Endothelial cell of umbilical vein (primary cell): ENCODE measurements around the gene KAZN.

Experiments used
- EZH2 ChIP-seq: IDR thresholded peaks from 2 replicates; pipeline ENCODE4 v1.6.1; 2012; ENCODE audit warnings: borderline replicate concordance, low read depth, mild to moderate bottlenecking, moderate library complexity, low read length, inconsistent platforms; ENCODE audit not compliant: severe bottlenecking
- FOS ChIP-seq: IDR thresholded peaks from 2 replicates; pipeline ENCODE4 v1.6.1; 2011; ENCODE audit warnings: mild to moderate bottlenecking, low read length, moderate library complexity, borderline replicate concordance; ENCODE audit not compliant: insufficient read depth
- JUN ChIP-seq: IDR thresholded peaks from 2 replicates; pipeline ENCODE4 v1.6.1; 2011; ENCODE audit warnings: borderline replicate concordance, low read depth; ENCODE audit not compliant: insufficient read length, insufficient read depth
- POLR2A ChIP-seq: IDR thresholded peaks from 2 replicates; pipeline ENCODE4 v1.6.1; 2012; ENCODE audit warnings: low read depth, mild to moderate bottlenecking, control low read depth, low read length
- POLR2AphosphoS5 ChIP-seq: IDR thresholded peaks from 2 replicates; pipeline ENCODE4 v1.6.1; 2012; ENCODE audit warnings: low read depth, mild to moderate bottlenecking, control low read depth, low read length, moderate library complexity; ENCODE audit not compliant: insufficient read depth
- TF ChIP-seq, protein P1 (sequence below), 2 donors: IDR thresholded peaks; 1 replicate in 1 of 2; 2 replicates in 1 of 2; pipeline ENCODE4 v1.5.1; 2011; ENCODE audit warnings: low read length in 2 of 2, mild to moderate bottlenecking in 2 of 2, moderate library complexity in 2 of 2, control low read depth in 1 of 2, inconsistent platforms in 1 of 2, low read depth in 1 of 2; ENCODE audit not compliant: insufficient read depth in 1 of 2; ENCODE audit errors: extremely low read depth in 1 of 2
- TF ChIP-seq, protein P2 (sequence below): IDR thresholded peaks from 2 replicates; pipeline ENCODE4 v1.6.1; 2011; ENCODE audit not compliant: insufficient read depth, insufficient read length

DNA sequence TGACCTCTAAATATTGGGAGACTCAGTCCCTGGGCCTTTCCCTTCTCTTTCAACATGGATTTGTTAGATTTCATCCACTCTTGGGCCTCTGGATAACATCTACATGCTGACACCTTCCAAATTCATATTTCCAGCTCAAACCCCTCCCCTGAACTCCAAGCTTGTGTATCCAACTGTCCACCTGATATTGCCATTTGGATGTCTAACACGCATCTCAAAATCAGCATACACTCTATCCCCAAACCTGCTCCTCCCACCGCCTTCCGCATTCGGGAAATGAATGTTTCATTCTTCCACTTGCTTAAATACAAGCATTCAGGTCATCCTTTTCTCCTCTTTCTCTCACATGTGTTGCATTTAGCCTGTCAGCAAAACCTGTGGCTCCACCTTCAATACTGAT is 17.5 kb upstream of the KAZN start:
- TF ChIP-seq POLR2A (no peak), EZH2 (no peak), JUN (no peak), POLR2AphosphoS5 (no peak), FOS (no peak)
- TF ChIP-seq, protein P1, sequence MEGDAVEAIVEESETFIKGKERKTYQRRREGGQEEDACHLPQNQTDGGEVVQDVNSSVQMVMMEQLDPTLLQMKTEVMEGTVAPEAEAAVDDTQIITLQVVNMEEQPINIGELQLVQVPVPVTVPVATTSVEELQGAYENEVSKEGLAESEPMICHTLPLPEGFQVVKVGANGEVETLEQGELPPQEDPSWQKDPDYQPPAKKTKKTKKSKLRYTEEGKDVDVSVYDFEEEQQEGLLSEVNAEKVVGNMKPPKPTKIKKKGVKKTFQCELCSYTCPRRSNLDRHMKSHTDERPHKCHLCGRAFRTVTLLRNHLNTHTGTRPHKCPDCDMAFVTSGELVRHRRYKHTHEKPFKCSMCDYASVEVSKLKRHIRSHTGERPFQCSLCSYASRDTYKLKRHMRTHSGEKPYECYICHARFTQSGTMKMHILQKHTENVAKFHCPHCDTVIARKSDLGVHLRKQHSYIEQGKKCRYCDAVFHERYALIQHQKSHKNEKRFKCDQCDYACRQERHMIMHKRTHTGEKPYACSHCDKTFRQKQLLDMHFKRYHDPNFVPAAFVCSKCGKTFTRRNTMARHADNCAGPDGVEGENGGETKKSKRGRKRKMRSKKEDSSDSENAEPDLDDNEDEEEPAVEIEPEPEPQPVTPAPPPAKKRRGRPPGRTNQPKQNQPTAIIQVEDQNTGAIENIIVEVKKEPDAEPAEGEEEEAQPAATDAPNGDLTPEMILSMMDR (IDR thresholded peaks at IDR 0.05; ENCODE audit: extremely low read depth in 1 of 2, insufficient read depth in 1 of 2, low read depth in 1 of 2, low read length in 2 of 2), result no peak
- TF ChIP-seq, protein P2, sequence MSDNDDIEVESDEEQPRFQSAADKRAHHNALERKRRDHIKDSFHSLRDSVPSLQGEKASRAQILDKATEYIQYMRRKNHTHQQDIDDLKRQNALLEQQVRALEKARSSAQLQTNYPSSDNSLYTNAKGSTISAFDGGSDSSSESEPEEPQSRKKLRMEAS, result no peak
